Measurements from ENCODE around the gene WNT7B.

DNA sequence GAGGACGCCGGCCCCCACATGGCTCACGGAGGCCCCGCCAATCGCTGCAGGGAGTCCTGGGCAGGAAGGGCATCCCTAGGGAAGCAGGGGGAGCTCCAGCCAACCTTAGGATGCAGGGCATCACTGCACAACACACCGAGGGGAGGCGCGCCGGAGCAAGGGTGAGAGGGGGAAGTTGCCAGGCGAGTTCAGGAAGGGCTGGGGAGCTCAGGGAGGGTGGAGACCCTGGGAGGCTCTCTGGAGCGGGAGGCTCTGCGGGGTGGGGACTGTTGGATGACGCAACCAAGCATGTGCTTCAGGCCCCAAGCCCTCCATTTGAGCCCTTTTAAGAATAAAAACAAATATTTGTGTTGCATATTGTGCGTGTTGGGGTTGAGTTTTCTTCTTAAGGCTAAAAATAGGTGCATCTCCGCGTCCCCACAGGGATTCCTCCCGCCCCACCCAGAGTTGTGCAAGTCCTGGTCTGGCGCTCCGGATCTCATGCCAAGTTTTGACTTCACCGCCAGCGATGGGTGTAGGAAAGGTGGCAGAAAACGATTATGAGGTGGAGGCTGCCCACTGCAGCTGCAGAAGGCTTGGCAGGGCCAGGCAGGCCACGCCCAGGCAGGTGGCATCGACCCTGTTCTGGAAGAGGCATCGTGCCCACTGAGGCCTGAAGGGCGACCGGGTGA is 65.2 kb downstream of the WNT7B start:
- TF ChIP-seq, protein P1, sequence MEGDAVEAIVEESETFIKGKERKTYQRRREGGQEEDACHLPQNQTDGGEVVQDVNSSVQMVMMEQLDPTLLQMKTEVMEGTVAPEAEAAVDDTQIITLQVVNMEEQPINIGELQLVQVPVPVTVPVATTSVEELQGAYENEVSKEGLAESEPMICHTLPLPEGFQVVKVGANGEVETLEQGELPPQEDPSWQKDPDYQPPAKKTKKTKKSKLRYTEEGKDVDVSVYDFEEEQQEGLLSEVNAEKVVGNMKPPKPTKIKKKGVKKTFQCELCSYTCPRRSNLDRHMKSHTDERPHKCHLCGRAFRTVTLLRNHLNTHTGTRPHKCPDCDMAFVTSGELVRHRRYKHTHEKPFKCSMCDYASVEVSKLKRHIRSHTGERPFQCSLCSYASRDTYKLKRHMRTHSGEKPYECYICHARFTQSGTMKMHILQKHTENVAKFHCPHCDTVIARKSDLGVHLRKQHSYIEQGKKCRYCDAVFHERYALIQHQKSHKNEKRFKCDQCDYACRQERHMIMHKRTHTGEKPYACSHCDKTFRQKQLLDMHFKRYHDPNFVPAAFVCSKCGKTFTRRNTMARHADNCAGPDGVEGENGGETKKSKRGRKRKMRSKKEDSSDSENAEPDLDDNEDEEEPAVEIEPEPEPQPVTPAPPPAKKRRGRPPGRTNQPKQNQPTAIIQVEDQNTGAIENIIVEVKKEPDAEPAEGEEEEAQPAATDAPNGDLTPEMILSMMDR (conservative IDR thresholded peaks at IDR 0.05), result peak; percentile 71
- TF ChIP-seq EZH2 (IDR thresholded peaks at IDR 0.05; ENCODE audit: low read depth), result no peak

All from PC-9 (cell line).